GM21576 (cell line): ENCODE measurements around the gene DNAAF5.
"Not testable (repeated sequence)": the region's sequence is repeated elsewhere in the genome, so short reads cannot be mapped to it uniquely, and the experiment has no call there.

Experiments
- ATAC-seq: cut with Tn5 transposase; IDR thresholded peaks from one replicate; pipeline ENCODE4 v1.9.1; 2021; ENCODE audit warnings: mild to moderate bottlenecking, moderate library complexity; ENCODE audit not compliant: unreplicated experiment

The DNAAF5 gene

DNA sequence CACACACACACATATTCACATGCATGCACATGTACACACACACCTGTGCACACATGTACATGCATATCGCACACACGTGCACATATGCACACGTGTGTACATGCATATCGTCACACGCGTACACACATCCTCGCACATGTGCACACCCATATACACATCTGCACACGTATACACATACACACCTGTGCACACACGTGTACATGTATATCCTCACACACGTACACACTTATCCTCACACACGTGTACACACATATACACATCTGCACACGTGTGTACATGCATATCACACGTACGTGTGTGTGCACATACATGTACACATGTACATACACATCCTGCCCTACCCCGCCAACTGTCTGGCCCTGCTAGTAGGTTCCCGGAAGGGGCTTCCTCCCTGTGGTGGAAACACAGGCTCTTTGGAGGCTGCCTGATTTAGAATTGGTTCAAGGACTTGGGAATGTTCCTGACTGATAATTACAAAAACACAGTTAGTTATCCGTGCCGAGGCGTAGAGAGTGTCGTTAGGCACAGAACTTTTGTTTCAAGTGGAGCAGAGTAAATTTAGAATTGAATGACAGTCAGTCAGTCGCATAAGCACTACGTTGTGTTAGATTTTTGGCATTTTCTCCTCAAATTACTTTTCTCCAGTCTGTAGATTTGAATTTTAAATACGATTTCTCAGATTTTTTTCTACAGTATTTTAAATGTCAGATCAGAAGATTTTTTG, 19.1 kb downstream of the DNAAF5 start:
- ATAC-seq = no peak

DNA sequence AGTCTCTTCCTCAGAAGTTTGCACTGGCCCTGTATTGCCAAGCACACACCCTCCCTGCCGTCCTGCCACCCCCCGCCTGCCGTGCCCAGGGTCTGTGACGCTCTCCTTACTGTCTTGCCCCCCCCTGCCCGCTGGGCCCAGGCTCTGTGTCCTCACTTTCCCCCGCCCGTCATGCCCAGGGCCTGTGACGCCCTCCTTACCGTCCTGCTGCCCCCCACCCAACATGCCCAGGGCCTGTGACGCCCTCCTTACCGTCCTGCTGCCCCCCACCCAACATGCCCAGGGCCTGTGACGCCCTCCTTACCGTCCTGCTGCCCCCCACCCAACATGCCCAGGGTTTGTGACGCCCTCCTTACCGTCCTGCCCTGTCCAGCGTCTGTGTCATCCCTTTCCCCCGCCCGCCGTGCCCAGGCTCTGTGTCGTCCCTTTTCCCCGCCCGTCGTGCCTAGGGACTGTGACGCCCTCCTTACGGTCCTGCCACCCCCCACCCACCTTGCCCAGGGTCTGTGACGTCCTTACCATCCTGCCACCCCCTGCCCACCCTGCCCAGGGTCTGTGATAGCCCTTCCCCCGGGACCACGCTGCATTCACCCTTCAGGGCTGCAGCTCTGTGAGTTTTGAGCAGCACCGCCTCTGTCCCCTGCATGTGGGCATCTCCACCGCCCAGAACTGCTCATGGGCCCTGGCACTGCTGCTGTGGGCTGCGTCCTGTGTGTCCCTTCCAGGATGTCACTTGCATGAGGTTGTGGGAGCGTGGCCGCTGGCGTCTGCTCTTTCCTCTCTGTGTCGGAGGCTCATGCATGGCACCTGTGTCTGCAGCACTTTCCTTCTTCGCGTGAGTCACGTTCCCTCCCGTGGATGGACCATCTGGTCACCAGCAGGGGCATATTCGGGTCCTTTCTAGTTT, 19.9 kb downstream of the DNAAF5 start:
- ATAC-seq = no peak

DNA sequence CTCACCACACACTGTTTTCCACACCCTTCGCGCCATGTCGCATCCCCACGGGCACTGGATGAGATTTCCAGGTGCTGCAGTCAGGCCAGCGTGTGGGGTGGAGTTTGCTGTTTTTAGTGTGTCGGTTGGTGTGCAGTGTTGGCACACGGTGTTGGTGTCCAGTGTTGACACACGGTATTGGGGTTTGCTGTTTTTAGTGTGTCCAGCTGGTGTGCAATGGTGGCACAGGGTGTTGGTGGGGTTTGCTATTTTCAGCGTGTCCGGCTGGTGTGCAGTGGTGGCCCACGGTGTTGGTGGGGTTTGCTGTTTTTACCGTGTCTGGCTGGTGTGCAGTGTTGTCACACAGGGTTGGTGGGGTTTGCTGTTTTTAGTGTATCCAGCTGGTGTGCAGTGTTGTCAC, 20.7 kb downstream of the DNAAF5 start:
- ATAC-seq = no peak

DNA sequence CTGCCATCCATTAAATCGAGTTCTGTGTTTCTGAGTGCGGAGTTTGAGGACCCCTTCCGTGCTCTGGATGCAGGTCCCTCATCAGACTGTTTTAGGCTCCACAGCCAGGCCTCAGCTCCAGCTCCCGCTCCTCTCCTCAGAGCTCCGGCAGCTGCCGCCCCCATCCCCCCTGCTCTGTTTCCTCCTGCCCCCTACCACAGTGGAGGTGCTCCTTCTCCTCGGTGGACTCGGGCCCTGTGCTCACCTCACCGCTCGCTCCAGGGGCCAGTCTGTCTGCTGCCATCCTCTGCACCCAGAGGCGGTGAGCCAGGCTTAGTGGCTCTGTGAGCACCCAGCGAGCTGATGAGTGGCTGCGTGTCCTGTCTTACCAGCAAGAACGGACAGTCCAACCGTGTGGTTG, 21.9 kb downstream of the DNAAF5 start:
- ATAC-seq = no peak

DNA sequence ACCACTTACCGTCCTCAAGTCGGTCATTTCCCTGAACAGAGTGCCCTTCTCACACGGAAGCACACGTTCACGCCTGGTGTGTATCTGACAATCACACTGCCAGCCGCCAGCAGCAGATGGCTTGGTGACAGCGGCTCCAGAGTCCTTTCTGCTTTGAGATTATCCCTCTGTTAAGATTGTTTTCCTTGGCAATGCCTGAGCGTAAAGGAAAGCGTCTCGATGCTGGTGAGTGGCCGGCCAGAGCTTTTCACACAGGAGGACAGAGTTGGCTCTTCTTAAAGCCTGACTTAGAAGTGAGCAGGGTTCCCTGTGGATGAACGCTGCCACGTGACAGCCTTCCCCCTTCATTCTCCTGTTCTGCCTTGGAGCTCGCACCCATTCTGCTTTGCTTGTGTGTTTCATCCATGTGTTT, 22.6 kb downstream of the DNAAF5 start:
- no peak for ATAC-seq

DNA sequence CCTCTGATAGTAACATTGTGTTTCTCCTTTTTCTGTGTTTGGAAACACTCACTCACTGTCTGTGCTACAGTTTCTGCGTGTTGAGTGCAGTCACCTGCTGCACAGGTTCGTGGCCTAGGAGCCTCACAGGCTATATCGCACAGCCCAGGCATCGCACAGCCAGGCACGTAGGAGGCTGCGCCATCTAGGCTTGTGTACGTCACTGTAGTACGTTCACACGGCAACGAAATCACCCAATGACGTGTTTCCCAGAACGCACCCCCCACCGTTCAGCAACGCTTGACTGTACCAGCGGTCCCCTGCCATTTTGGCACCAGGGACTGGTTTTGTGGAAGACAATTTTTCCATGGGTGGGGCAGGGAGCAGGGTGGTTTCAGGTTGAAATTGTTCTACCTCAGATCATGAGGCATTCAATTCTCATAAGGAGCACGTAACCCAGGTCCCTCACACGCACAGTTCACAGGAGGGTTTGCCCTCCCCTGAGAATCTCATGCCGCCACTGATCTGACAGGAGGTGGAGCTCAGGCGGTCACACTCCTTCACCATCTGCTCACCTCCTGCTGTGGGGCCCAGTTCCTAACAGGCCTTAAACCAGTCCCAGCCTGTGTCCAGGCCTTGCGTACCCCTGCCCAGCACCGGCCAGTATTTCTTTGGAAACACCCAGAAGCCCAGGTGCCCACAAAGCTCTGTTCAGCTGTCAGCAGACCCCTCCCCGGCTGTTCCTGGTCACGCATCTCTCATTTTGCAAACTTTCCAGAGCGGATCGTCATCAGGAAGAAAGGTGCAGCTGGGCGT, 23.8 kb downstream of the DNAAF5 start:
- no peak for ATAC-seq

DNA sequence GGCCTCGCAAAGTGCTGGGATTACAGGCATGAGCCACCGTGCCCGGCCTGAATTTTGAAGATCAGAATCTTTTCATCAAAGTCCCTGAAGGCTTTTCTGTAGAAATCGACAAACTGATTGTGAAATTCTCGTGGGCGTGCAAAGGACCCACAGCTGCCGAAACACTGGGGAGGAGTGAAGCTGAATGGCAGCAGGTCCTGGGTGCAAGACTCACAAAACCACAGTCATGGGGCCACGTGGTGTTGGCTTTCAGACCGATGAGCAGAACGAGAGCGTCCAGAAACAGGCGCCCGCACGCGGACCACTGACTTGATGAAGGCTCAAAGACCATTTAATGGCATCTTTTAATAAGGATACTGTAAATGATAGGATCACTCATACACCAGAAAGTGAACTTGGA, 25.3 kb downstream of the DNAAF5 start:
- ATAC-seq = no peak

DNA sequence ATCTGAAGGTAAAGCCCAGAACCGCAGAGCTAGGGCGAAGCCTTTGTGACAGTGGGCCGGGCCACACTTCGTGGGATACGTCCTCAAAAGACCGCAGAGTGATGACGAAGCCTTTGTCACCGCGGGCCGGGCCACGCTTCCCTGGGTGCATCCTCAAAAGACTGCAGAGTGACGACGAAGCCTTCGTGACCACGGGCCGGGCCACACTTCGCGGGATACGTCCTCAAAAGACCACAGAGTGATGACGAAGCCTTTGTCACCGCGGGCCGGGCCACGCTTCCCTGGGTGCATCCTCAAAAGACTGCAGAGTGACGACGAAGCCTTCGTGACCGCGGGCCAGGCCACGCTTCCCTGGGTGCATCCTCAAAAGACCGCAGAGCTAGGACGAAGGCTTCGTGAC, 25.8 kb downstream of the DNAAF5 start:
- not testable (repeated sequence) for ATAC-seq

DNA sequence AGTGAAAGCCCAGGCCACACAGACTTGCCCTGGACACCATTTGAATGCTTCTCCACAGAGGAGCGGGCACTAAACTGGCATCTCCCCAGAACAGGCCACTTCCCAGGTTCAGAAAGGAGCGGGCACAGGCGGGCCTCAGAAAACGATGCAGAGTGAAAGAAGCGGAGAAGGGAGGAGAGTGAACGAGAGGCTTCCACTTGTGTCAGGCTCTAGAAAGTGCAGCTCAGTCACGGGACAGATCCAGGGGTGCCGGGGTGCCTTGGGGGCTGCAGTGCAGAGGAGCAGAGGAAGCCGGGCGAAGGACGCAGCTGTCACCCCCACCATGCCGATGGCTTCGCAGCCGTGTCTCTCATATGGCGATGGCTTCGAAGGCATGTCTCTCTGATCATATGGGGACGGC, 26.7 kb downstream of the DNAAF5 start:
- no peak for ATAC-seq

DNA sequence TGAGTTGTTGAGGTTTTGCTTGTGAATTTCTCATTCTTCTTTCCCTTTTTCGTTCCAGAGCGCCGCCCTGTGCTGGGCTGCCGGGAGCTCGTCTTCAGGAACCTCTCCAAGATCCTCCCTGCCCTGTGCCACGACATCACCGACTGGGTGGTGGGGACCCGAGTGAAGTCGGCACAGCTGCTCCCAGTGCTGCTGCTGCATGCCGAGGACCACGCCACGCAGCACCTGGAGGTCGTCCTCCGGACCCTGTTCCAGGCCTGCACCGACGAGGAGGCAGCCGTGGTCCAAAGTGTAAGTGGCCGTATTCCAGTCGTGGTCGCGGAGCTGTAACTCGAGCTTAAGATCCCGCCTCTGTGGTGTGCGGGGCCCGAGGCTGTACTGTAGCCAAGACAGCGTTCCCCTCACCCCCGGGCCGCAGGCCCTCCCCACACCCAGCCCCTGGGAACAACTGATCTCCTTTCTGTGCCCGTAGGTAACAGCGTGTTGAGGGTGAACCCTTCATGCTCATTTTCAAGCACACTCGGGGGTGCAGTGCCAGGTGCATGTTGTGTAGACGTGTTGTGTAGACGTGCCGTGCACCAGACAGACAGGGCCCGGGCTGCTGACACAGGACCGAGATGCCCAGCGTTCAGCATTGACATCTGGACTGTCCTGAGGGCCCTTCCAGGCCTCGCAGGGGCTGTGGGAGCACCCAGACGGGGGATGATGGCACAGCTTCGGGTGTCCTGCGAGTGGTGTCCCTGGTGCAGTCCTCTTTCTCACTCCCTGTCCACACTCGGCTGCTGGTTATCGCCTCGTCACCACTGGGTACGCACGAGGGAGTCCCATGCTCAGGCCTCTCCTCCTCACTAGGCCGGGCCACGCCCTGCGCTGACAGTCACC, 28.3 kb downstream of the DNAAF5 start:
- ATAC-seq = no peak

DNA sequence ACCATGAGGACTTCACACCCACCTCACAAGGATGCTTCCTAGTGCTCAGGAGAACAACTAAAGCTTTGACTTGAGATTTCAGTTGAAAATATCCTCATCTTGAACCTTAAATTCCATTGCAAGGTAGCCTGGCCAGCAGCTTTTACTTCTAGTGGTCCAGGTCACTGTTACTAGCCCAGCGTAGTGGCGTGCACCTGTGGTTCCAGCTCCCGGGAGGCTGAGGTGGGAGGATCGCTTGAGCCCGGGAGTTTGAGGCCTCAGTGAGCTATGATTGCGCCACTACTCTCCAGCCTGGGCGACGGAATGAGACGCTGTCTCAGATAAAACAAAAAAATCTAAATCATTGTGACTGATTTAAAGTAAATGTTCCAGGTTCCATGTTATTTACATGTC, 28.9 kb downstream of the DNAAF5 start:
- no peak for ATAC-seq

DNA sequence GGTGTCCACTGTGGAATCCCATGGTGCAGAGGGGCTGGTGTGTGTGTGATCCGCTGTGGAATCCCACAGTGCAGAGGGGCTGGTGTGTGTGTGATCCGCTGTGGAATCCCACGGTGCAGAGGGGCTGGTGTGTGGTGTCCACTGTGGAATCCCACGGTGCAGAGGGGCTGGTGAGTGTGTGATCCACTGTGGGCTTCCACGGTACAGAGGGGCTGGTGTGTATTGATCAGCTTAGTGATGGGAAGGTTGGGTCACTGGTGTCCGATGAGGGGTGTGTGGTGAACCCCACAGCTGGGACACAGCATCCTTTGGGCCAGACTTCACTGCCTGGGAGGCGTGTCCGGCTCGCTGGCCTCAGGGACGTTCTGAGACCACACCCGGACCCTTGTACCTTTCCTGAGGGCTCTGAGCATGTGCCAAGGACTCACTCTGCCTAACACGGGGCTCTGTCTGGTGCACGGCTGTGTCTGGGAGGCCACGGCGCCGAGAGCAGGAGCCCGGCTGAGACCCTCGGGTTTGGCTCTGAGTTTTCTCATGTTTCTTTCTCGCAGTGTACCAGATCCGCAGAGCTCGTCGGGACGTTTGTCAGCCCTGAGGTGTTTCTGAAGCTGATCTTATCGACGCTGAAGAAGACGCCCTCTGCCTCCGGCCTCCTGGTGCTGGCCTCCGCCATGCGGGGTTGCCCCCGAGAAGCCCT, 29.9 kb downstream of the DNAAF5 start:
- ATAC-seq = no peak

DNA sequence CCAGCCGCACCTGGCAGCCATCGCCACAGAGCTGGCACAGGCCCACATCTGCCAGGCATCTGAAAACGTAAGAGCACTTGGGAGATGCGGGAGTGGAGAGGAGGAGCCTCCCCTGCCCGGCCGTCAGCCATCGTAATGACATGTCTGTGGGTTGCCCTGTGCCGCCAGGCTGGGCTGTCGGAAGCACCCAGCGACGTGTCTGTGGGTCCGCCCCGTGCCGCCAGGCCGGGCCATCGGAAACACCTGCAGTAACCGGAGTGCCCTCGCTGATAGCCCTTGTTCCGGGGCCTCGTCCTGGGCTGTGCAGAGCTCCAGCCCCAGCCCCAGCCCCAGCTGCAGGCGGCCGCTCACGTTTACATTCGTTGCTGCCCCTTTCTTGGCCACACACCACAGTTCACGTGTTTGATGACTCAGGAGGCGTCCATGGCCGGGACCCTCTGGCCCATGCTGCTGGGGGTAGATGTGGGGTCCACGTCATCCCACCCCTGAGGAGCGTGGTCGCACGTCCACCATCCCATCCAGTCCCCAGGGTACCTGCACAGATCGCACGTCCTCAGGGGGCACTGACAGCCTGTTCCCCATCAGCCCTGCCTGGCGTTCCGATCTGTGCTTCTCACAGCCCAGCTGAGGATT, 30.5 kb downstream of the DNAAF5 start:
- no peak for ATAC-seq

DNA sequence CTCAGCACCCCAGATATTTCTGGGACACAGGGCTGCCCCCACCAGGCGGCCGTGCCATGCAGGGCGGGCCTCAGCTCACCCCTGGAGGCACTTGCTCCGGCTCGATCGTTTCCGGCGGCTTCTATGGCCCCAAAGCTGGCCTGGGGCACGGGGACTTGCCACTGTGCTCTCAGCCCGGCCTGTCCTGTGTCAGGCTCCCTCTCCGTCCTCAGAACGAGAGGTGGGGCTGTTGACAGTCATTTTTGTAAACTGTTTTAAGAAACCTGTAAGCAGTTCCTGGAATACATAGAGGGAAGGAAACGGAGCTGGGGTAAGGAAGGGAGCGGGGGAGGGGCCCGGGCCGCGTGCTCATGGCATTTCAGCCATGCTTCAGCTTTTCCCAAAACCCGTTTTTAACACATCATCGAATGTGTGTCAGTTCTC, 31.3 kb downstream of the DNAAF5 start:
- ATAC-seq = no peak

DNA sequence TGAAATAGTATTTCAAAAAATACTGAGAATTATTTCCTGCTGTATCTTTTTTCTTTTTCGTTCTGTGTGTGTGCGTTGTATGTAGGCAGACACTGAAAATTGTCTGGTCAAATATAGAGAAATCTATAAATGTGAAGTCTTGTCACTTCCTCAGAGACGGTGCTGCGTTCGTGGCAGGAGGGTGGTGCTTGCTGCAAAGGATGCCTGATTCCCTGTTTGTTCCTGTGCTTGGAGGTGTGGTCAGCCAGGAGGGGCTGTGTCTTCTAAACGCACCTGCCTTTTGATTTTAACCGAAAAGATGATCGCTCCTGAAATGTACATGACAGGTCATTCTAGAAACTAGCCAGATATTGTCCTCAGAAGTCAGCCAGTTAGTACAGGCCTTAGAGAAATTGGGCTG, 33.1 kb downstream of the DNAAF5 start:
- no peak for ATAC-seq

DNA sequence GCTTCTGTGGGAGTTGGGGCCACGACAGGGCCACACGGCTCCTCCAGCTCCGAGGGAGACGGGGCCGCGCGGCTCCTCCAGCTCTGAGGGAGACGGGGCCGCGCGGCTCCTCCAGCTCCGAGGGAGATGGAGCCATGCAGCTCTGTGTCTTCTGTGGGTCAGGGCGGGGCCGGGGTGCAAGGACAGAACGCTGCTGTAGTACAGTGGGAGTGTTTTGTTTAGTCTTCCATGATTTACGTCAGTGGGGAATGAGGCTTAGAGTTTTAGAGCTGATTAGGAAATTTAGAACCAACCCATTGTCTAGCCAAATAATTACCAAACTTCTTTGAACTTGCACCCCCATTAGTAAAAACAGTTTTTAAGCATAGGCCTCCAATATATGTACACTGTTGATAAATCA, 33.5 kb downstream of the DNAAF5 start:
- ATAC-seq = no peak

DNA sequence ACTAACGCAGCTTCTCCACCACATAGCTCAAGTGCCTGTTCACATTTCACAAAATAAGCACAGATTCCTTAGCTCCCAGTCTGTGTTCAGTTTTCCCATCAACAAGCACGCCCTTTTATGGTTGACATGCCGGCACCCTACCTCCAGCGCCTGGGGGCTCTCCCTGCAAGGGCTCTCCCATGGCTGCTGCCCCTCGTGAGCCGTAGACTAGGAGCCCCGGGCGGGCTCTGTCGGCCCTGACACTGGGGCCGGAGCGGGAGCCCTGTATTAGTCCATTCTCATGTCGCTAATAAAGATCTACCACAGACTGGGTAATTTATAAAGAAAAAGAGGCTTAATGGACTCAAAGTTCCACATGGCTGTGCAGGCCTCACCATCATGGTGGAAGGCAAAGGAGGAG, 34.6 kb downstream of the DNAAF5 start:
- ATAC-seq = no peak

DNA sequence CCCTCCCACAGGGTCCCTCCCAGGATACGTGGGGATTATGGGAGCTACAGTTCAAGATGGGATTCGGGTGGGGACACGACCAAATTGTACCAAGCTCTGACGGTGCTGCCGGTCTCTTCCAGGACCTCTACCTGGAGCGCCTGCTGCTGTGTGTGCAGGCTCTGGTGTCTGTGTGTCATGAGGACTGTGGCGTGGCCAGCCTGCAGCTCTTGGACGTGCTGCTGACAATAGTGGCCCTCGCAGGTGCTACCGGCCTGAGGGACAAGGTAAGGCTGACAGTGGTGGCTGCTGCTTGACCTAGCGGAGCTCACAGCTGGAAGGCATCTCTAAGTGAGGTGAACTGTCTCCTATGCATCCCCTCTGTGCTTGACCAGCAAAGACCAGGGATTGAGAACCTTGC, 35.1 kb downstream of the DNAAF5 start:
- ATAC-seq = no peak

DNA sequence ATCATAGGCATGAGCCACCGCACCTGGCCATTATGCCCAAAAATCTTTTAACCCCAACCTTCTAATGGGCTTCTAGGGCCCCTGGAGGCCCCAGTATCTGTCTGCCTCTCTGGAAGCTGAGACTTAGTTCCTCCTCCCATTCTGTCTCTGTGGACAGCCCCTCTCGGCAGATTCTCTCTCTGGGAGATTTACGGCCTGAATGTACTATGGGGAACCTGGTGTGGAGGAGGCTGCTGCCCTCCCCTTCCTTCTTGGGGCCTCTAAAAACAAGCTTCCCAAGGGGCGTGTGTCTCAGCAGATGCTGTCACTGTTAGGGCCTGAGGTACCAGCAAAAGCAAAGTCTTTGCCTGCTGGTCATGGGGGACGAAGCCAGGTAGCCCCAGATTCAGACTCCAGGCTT, 36.4 kb downstream of the DNAAF5 start:
- ATAC-seq = no peak
